HEK293 (cell line): ENCODE measurements around the gene TAC3.
"Not testable (repeated sequence)": the region's sequence is repeated elsewhere in the genome, so short reads cannot be mapped to it uniquely, and the experiment has no call there.

Source experiments
- SALL2 ChIP-seq: fragments of 450-650 bp; formaldehyde crosslinking; IDR thresholded peaks from 2 replicates; pipeline ENCODE4 v1.5.0; 2017; ENCODE audit warnings: missing biosample characterization, mild to moderate bottlenecking, missing genetic modification characterization, borderline replicate concordance
- ZBTB1 ChIP-seq: fragments of 450-650 bp; formaldehyde crosslinking; IDR thresholded peaks from 2 replicates; pipeline ENCODE4 v1.5.1; 2016; ENCODE audit warnings: missing biosample characterization, missing genetic modification characterization
- ZNF311 ChIP-seq: fragments of 450-650 bp; formaldehyde crosslinking; IDR thresholded peaks from 2 replicates; pipeline ENCODE4 v1.5.1; 2017; ENCODE audit warnings: missing biosample characterization, missing genetic modification characterization, borderline replicate concordance
- ZNF76 ChIP-seq: fragments of 450-650 bp; formaldehyde crosslinking; IDR thresholded peaks from 2 replicates; pipeline ENCODE4; 2016; ENCODE audit warnings: low read depth, missing biosample characterization, missing genetic modification characterization, borderline replicate concordance

DNA sequence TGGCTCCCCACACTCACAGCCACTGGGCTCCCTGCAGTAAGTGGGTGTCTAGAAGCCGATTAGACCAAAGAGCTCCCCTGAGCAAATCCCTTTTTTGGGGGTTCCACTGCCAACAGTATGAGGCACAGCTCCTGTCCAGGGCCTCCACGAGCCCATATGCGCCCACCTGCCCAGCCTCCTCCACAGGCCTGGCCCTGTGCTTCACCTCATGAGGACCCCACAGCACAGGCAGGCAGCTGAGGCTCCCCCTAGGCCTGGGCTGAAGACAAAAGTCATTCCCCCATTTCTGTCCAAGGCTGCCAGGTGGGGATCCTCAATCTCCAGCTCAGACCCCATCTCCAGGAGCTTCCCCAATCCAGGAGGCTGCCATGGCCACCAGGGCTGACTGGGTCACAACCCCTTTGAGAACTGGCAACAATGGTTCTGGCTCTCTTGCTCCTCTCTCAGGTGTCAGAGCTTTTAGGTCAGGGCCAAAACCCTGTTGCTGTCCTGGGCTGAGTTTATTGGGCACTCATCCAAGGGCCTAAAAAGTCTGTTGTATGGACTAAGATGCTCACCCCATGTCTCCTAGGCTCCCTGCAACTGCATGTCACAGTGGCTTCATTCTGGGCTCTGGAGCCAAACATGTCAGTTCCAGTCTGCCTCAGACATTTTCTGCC, 33.6 kb downstream of the TAC3 start:
- TF ChIP-seq ZNF76; ZNF311 (tag by site-specific recombination); SALL2 (tag by site-specific recombination); ZBTB1 (tag by site-specific recombination): not testable (repeated sequence)
